CD14-positive monocyte (primary cell): ENCODE results near the gene VAMP7. TPM values are rescaled to one million over a fixed set of nuclear protein-coding genes. Genes with fewer than 3 reads are reported as not detected.

Experiments used
- DNase-seq, 3 donors: peaks; one replicate each; pipeline ENCODE4 v3.0.0-alpha.2; 2011 to 2022
- H2AFZ ChIP-seq: 2 replicates; pipeline ENCODE4 v1.6.0; 2012; ENCODE audit warnings: mild to moderate bottlenecking, low read depth, low read length, inconsistent platforms; ENCODE audit not compliant: insufficient read depth, poor library complexity, severe bottlenecking
- H3K27ac ChIP-seq, 2 donors: 1 replicate in 1 of 2; 2 replicates in 1 of 2; pipeline ENCODE4 v1.5.1; 2012 to 2013; ENCODE audit warnings: low read length in 2 of 2, control low read depth in 1 of 2, inconsistent platforms in 1 of 2, low read depth in 1 of 2, mild to moderate bottlenecking in 1 of 2
- H3K27me3 ChIP-seq, 2 donors: one replicate each; pipeline versions ENCODE4 v1.6.0 to v1.6.1; 2011 to 2013; ENCODE audit warnings: low read length in 2 of 2; ENCODE audit not compliant: control insufficient read depth in 2 of 2, insufficient read depth in 2 of 2
- H3K36me3 ChIP-seq, 2 donors: replicated peaks in 1 of 2; 1 replicate in 1 of 2; 2 replicates in 1 of 2; pipeline versions ENCODE4 v1.5.1 to v1.6.1; 2012 to 2013; ENCODE audit warnings: low read length in 2 of 2, control low read depth in 1 of 2, inconsistent platforms in 1 of 2, mild to moderate bottlenecking in 1 of 2; ENCODE audit not compliant: insufficient read depth in 2 of 2, control insufficient read depth in 1 of 2
- H3K4me1 ChIP-seq, 2 donors: 1 replicate in 1 of 2; 2 replicates in 1 of 2; pipeline versions ENCODE4 v1.5.1 to v1.6.1; 2012 to 2013; ENCODE audit warnings: low read length in 2 of 2, control low read depth in 1 of 2, inconsistent platforms in 1 of 2, mild to moderate bottlenecking in 1 of 2, moderate library complexity in 1 of 2; ENCODE audit not compliant: insufficient read depth in 2 of 2, control insufficient read depth in 1 of 2
- H3K4me2 ChIP-seq: replicated peaks from 2 replicates; pipeline ENCODE3; 2012; ENCODE audit warnings: low read length, moderate library complexity, mild to moderate bottlenecking; ENCODE audit not compliant: poor library complexity, severe bottlenecking; ENCODE audit errors: extremely low read depth
- H3K4me3 ChIP-seq, 3 experiments: fragments of 200-600 bp in 1 of 3; sonication (generic) in 1 of 3; replicated peaks in 1 of 3; 1 replicate in 2 of 3; 2 replicates in 1 of 3; pipeline ENCODE4 v1.5.1; 2011 to 2013; ENCODE audit warnings: low read length in 3 of 3, mild to moderate bottlenecking in 3 of 3, control low read depth in 2 of 3, low read depth in 2 of 3, inconsistent platforms in 1 of 3, moderate library complexity in 1 of 3
- H3K79me2 ChIP-seq: 2 replicates; pipeline ENCODE4 v1.6.0; 2012; ENCODE audit warnings: mild to moderate bottlenecking, control low read depth, inconsistent platforms, low read length, moderate library complexity; ENCODE audit not compliant: insufficient read depth
- H3K9ac ChIP-seq: 2 replicates; pipeline ENCODE4 v1.6.0; 2017; ENCODE audit warnings: low read length, mild to moderate bottlenecking; ENCODE audit not compliant: insufficient read depth, poor library complexity, severe bottlenecking
- H3K9me3 ChIP-seq, 2 donors: replicated peaks in 1 of 2; 1 replicate in 1 of 2; 2 replicates in 1 of 2; pipeline versions ENCODE4 v1.5.1 to v1.6.1; 2012 to 2013; ENCODE audit warnings: low read length in 2 of 2, control low read depth in 1 of 2; ENCODE audit not compliant: control insufficient read depth in 1 of 2, insufficient read depth in 1 of 2
- H4K20me1 ChIP-seq: 2 replicates; pipeline ENCODE4 v1.6.0; 2012; ENCODE audit warnings: mild to moderate bottlenecking, low read length, control low read depth, moderate library complexity; ENCODE audit not compliant: insufficient read depth
- H3K27ac Mint-ChIP-seq, 7 donors: one replicate each; pipeline ENCODE4 v1.8.0; 2020; ENCODE audit warnings: mild to moderate bottlenecking in 7 of 7, mixed read lengths in 7 of 7, moderate library complexity in 6 of 7, inconsistent platforms in 2 of 7
- H3K27me3 Mint-ChIP-seq, 3 donors: one replicate each; pipeline ENCODE4 v1.8.0; 2021 to 2022; ENCODE audit warnings: low read depth in 3 of 3, mild to moderate bottlenecking in 3 of 3, mixed read lengths in 3 of 3, moderate library complexity in 3 of 3, inconsistent platforms in 1 of 3
- H3K36me3 Mint-ChIP-seq, 2 donors: one replicate each; pipeline ENCODE4 v1.8.0; 2020; ENCODE audit warnings: mixed read lengths in 2 of 2, inconsistent platforms in 1 of 2, mild to moderate bottlenecking in 1 of 2
- H3K4me1 Mint-ChIP-seq: one replicate; pipeline ENCODE4 v1.8.0; 2020; ENCODE audit warnings: mild to moderate bottlenecking, mixed read lengths
- H3K4me3 Mint-ChIP-seq, 2 donors: one replicate each; pipeline ENCODE4 v1.8.0; 2020; ENCODE audit warnings: mild to moderate bottlenecking in 2 of 2, mixed read lengths in 2 of 2, moderate library complexity in 1 of 2
- H3K9me3 Mint-ChIP-seq, 7 donors: one replicate each; pipeline ENCODE4 v1.8.0; 2020 to 2022; ENCODE audit warnings: mixed read lengths in 7 of 7, mild to moderate bottlenecking in 6 of 7, moderate library complexity in 6 of 7, inconsistent platforms in 2 of 7
- WGBS: methylation state at CpG from one replicate; pipeline ENCODE4 v1.1.5; 2013; ENCODE audit warnings: missing lambda C conversion rate; ENCODE audit not compliant: insufficient coverage; 5-methylcytosine and 5-hydroxymethylcytosine counted together
- intact Hi-C, 2 donors: fragments of 100-400 bp; cut with micrococcal nuclease; formaldehyde crosslinking; loops; one replicate each; pipeline versions ENCODE4 v1.15.0 to v1.15.1; 2023
- polyA plus RNA-seq, 3 donors: library from polyadenylated mRNA; depleted of rRNA in 1 of 3; unstranded in 2 of 3; stranded (reverse) in 1 of 3; fragments of 300-500 nt in 2 of 3; fragments of >200 nt in 1 of 3; fragmentation: Illumina TruSeq in 2 of 3; gene quantifications; 1 replicate in 2 of 3; 2 replicates in 1 of 3; pipeline ENCODE4 v1.2.3, GENCODE V29; 2012 to 2021
- TF ChIP-seq, protein P1 (sequence below): fragments of 200-600 bp; IDR thresholded peaks from one replicate; pipeline ENCODE4 v1.8.0; 2022; ENCODE audit warnings: antibody characterized with exemption, mild to moderate bottlenecking

Gene VAMP7
- polyA plus RNA-seq, 3 donors: 17.9 to 88.8 (median 67.5) TPM

DNA sequence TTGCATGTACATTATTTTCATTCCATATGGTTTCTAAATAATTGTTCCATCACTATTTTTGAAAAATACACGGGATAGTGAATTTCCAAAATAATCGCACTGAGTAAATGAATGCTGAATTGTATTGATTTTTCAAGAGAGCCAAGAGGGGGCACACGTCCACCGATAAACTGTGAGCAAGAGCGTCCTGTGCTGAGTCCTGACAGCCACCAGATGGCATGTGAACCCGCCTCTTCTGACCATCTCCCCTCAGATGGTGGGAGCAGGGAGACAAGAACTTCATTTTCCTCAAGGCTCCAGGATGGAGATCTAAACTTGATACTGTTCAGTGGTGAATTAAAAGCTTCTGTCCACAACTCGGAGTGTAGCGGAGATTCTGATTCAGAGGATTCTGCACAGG lies 85.7 kb downstream of the VAMP7 start:
- no CpG with 5 or more reads among the region's 8 CpGs for WGBS

DNA sequence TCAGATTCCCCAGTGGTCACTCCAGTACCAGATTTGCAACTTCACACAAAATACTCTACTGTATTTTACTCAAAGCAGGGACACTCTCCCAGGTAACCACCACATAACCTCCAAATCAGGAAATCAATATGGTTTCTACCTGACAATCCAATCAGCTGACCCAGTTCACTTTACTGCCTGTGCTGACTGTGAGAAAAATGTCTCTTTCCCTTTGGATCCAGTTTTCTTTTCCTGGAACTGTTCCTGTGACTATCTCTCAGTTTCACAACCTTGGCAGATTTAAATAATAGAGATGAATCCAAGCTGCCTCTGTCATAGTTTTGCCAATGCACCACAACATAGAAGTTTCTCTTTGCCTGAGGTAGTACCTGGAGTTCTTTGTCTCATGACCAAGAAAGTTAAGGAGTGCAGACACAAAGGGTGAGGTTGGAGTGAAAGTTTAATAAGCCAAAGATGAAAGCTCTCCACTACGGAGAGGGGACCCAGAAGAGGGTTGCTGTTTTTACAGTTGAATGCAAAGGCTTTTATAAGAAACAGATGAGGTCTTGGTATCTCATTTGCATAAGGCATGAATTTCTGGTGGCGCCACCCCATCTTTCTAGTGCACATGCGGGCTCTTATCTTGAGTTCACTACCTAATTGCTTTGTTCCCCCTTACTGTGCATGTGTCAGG lies 86.6 kb downstream of the VAMP7 start:
- H3K9me3 ChIP-seq: peaks cover 13 to 16% of the 10 kb centered on the region in 2 donors
- Mint-ChIP-seq H3K4me1 (no peaks in the 10 kb centered on the region), H3K9me3 (peaks cover 11 to 30% (median 27%) of the 10 kb centered on the region in 7 donors), H3K27me3 (peaks cover 0 to 6% (median 0%) of the 10 kb centered on the region in 3 donors), H3K27ac (no peak overlapping the region), H3K4me3 (no peak overlapping the region), H3K36me3 (no peaks in the 10 kb centered on the region)
- H3K36me3 ChIP-seq: no peaks in the 10 kb centered on the region
- H3K79me2 ChIP-seq: no peaks in the 10 kb centered on the region
- intact Hi-C loops: no loop called here
- no peaks in the 10 kb centered on the region for H3K4me1 ChIP-seq
- no peak for DNase-seq
- H3K9ac ChIP-seq: no peak overlapping the region
- no peak overlapping the region for H3K4me3 ChIP-seq
- H3K27me3 ChIP-seq: no peaks in the 10 kb centered on the region
- 100% methylated on average over 1 of the region's 3 CpGs for WGBS
- H3K27ac ChIP-seq: no peak overlapping the region
- H4K20me1 ChIP-seq: no peaks in the 10 kb centered on the region
- TF ChIP-seq, protein P1, sequence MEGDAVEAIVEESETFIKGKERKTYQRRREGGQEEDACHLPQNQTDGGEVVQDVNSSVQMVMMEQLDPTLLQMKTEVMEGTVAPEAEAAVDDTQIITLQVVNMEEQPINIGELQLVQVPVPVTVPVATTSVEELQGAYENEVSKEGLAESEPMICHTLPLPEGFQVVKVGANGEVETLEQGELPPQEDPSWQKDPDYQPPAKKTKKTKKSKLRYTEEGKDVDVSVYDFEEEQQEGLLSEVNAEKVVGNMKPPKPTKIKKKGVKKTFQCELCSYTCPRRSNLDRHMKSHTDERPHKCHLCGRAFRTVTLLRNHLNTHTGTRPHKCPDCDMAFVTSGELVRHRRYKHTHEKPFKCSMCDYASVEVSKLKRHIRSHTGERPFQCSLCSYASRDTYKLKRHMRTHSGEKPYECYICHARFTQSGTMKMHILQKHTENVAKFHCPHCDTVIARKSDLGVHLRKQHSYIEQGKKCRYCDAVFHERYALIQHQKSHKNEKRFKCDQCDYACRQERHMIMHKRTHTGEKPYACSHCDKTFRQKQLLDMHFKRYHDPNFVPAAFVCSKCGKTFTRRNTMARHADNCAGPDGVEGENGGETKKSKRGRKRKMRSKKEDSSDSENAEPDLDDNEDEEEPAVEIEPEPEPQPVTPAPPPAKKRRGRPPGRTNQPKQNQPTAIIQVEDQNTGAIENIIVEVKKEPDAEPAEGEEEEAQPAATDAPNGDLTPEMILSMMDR: no peak
- no peak overlapping the region for H2AFZ ChIP-seq
- no peak overlapping the region for H3K4me2 ChIP-seq

More for the DNA sequence above, 85.7 kb downstream of the VAMP7 start:
- Histone ChIP-seq H3K27ac (no peak overlapping the region), H3K9me3 (peaks cover 13 to 16% of the 10 kb centered on the region in 2 donors), H3K79me2 (no peaks in the 10 kb centered on the region), H3K4me3 (no peak overlapping the region), H2AFZ (no peak overlapping the region), H3K9ac (no peak overlapping the region), H3K4me2 (no peak overlapping the region), H3K36me3 (no peaks in the 10 kb centered on the region), H3K4me1 (no peaks in the 10 kb centered on the region), H4K20me1 (no peaks in the 10 kb centered on the region), H3K27me3 (no peaks in the 10 kb centered on the region)
- intact Hi-C loops: no loop called here
- H3K9me3 Mint-ChIP-seq: peaks cover 11 to 30% (median 27%) of the 10 kb centered on the region in 7 donors
- no peak overlapping the region for H3K27ac Mint-ChIP-seq
- H3K4me3 Mint-ChIP-seq: no peak overlapping the region
- TF ChIP-seq, protein P1: no peak
- H3K27me3 Mint-ChIP-seq: peaks cover 0 to 6% (median 1%) of the 10 kb centered on the region in 3 donors
- no peaks in the 10 kb centered on the region for H3K4me1 Mint-ChIP-seq
- no peaks in the 10 kb centered on the region for H3K36me3 Mint-ChIP-seq
- no peak for DNase-seq
